ENCODE measurements around the gene SFMBT2.

The SFMBT2 gene

DNA sequence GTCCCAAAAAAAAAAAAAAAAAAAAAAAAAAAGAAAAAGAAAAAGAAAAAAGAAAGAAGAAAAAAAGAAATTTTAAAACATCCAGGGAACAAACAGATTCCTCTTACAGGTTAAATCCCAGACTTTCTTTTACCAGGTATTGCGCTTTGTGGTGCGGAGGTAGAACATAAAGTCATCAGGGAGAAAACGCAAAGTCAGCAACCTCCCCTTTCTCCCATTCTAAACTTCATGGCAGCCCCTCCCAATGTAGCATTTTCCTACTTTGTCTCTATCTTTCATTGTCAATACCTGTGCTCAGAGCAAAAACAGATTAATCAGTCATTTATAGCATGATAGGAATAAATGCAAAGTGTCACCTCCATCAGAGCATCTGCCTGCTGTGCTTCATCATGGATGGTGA lies 299.7 kb downstream of the SFMBT2 start:
- Histone ChIP-seq H3K36me3 (ENCODE audit: insufficient read depth, insufficient read length, low read length) (no peaks in the 10 kb centered on the region), H3K4me3 (ENCODE audit: insufficient read length, low read depth) (no peak overlapping the region), H3K4me1 (ENCODE audit: insufficient read depth, insufficient read length) (no peaks in the 10 kb centered on the region), H3K9me3 (ENCODE audit: insufficient read depth, low read length) (no peaks in the 10 kb centered on the region), H3K27me3 (ENCODE audit: insufficient read depth, insufficient read length) (no peaks in the 10 kb centered on the region), H3K9ac (ENCODE audit: insufficient read length, low read depth) (no peak overlapping the region)
- TF ChIP-seq YY1 (IDR thresholded peaks at IDR 0.05; ENCODE audit: insufficient read depth, insufficient read length) (no peak), ZNF274 (IDR thresholded peaks at IDR 0.05; ENCODE audit: low read depth, low read length) (no peak), SUZ12 (IDR thresholded peaks at IDR 0.05; ENCODE audit: extremely low read depth, insufficient read depth, insufficient read length) (no peak)
- DNase-seq (ENCODE audit: low read depth, low spot score) = no peak

All from NT2/D1 (cell line).